HG02870 (cell line): ENCODE data around the gene NAPA.

Experiments
- ATAC-seq: cut with Tn5 transposase; IDR thresholded peaks from one replicate; pipeline ENCODE4 v1.9.1; 2021; ENCODE audit warnings: mild to moderate bottlenecking, moderate library complexity; ENCODE audit not compliant: unreplicated experiment

Gene NAPA

GRCh38 chr19:47514869-47515588 lies at the start of gene NAPA:
Gene NAPA, minus strand, starts transcription at chr19:47515063. Its CDS starts 123 bp downstream, at chr19:47514940.
- peak; percentile 84 for ATAC-seq

GRCh38 chr19:47564081-47564480 lies 49.2 kb upstream of the NAPA start:
- no peak for ATAC-seq

GRCh38 chr19:47561440-47562057 lies 46.7 kb upstream of the NAPA start:
- ATAC-seq, result no peak

- ATAC-seq, result no peak
These were observed 46.1 kb upstream of the NAPA start for GRCh38 chr19:47560999-47561398.

GRCh38 chr19:47550129-47550528 lies 35.3 kb upstream of the NAPA start:
- no peak for ATAC-seq

- ATAC-seq, result no peak
These were observed 34.5 kb upstream of the NAPA start for GRCh38 chr19:47549261-47549862.

- no peak for ATAC-seq
These were observed 32.3 kb upstream of the NAPA start for GRCh38 chr19:47547199-47547598.

GRCh38 chr19:47545061-47545948 lies 30.4 kb upstream of the NAPA start:
- ATAC-seq, result no peak

- no peak for ATAC-seq
These were observed 29.6 kb upstream of the NAPA start for GRCh38 chr19:47544476-47544875.

- ATAC-seq, result no peak
These were observed 29.2 kb upstream of the NAPA start for GRCh38 chr19:47544075-47544474.

- no peak for ATAC-seq
These were observed 27.2 kb upstream of the NAPA start for GRCh38 chr19:47542030-47542475.

- no peak for ATAC-seq
These were observed 26.7 kb upstream of the NAPA start for GRCh38 chr19:47541518-47541917.

GRCh38 chr19:47540748-47541147 lies 25.9 kb upstream of the NAPA start:
- no peak for ATAC-seq

- ATAC-seq, result no peak
These were observed 25.0 kb upstream of the NAPA start for GRCh38 chr19:47539747-47540311.

- no peak for ATAC-seq
These were observed 23.9 kb upstream of the NAPA start for GRCh38 chr19:47538812-47539211.

GRCh38 chr19:47537493-47537892 lies 22.6 kb upstream of the NAPA start:
- ATAC-seq, result no peak

GRCh38 chr19:47534628-47535027 lies 19.8 kb upstream of the NAPA start:
- no peak for ATAC-seq

GRCh38 chr19:47531640-47532387 lies 17.0 kb upstream of the NAPA start:
- ATAC-seq, result no peak

GRCh38 chr19:47529018-47529742 lies 14.3 kb upstream of the NAPA start:
- no peak for ATAC-seq
